GM19351 (cell line): ENCODE results near the gene ADRA1B.

Experiments
- ATAC-seq: cut with Tn5 transposase; IDR thresholded peaks from one replicate; pipeline ENCODE4 v1.9.1; 2021; ENCODE audit warnings: mild to moderate bottlenecking, moderate library complexity; ENCODE audit not compliant: unreplicated experiment

The ADRA1B gene

DNA sequence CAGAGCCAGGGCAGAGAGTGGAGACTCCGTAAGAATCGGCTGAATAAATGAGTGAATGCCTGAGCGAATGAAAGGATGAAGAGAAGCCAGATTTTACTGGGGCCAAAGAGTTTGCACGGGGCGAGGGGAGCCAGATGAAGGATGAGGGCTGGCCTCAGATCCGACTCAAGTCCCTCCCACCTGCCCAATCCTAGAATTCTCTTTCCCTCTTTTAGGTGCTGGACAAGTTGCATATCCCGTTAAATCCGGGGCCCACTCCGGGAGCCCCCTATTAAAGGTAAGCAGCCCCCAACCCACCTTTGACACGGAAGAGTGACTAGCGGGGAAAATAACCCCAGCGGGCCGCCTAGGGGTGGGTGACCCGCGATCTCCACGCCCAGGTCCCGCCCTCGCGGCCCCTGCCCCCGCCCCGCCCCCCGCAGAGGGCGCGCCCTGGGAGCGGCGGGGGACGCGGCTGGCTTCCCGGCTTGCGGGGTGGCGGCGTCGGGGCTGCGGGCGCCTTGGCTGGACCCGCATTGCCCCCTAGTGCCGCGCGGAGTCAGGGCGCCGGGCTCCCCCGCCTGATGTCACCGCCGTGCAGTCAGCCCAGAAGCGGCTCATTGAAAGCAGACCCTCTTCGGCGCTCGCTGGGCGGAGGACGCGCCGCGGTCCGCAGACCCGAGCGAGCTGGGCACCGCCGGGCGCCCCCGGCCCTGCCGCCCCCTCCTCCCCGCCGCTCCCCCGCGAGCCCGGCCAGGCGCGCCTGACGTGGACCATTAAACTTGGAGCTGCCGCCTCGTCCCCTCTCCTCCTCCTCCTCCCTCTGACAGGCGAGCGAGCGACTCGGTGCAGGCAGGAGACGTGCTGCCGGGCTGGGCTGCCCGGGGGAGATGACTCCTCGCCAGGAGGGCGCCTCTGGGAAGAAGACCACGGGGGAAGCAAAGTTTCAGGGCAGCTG lies at the start of gene ADRA1B:
Gene ADRA1B (plus strand): TSS at position 579 of the 937 bp plus-strand sequence. CDS start 424 bp downstream, outside the sequence.
- ATAC-seq, result peak; percentile 84

DNA sequence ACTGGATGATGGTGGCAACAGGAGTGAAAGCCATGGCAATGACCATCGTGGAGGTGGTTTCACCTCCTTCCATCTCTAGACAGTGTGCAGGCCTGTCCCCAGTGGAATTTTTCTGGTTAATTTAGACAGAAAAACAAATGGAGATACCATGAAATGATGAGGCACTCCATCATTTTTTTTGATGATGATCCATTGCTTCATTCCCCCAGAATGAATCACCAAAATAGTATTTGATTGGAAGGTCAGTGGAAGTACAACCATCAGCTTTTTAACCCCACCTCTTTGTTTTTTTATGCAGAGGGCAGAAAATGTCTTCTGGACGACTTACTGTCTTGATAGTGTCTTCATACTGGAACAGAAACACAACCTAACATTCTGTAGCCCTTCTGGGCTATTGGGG lies 42.6 kb upstream of the ADRA1B start:
- no peak for ATAC-seq

DNA sequence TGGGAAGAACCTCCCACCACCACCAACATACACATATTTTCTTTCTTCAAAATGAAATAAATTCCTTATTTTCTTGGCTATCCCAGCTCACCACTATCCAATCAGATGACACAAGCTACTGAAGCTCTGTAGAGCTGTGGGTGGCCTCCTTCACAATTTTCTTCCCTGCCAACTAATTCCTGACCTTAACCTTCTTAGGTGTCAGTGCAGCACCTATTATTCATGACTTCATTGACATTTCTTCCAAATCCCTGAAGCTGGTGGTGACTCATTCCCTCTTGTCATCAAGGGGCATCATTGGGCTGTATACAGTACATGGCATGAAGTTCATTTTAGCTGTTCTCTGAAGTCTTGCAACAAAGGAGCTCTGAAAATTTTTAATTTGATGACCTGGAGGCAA lies 42.0 kb upstream of the ADRA1B start:
- no peak for ATAC-seq

DNA sequence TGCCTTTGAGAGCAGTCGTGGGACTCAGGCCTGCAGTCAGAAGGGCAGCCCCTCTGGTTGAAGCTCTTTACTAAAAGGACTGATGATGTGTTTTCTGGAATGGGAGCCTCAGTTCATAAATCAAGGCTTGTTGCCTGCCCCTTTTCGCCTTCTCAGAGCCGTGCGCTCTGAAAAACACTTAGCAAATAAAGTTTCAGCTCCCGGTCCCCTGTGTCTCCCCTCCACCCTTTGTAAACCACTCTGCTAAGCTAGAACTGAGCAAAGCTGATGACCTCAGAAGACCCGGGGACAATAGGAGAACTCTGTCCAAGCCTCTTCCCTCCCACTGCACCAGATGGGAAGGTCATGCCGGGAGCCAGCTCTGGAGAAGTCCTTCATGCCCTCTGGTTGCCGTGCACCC lies 39.3 kb upstream of the ADRA1B start:
- no peak for ATAC-seq

DNA sequence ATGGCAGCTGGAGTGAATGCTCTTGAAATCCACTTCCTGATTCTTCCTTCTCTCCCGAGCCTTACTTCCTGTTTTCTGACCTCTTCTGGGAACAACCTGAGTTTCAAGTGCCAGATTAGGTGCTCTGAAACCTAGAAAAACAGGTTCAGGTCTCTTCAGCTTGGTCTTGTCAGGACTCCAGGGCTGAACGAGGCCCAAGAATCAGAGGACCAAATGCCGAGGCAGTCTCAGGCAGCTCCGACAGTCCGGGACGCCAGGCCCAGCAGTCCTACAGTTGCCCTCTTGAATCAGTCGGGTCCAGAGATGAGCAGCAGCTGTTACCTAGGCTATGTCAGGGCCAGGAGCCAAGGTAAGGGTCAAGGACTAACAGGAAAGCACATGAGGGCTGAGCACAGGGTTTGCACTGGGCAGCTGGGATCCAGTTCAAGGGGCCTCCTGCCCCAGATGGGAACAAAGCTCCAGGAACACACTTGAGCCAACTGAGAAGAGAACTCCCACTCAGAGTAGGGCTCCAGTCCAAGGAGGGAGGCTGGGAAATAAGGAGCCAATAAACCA lies 38.3 kb upstream of the ADRA1B start:
- no peak for ATAC-seq

DNA sequence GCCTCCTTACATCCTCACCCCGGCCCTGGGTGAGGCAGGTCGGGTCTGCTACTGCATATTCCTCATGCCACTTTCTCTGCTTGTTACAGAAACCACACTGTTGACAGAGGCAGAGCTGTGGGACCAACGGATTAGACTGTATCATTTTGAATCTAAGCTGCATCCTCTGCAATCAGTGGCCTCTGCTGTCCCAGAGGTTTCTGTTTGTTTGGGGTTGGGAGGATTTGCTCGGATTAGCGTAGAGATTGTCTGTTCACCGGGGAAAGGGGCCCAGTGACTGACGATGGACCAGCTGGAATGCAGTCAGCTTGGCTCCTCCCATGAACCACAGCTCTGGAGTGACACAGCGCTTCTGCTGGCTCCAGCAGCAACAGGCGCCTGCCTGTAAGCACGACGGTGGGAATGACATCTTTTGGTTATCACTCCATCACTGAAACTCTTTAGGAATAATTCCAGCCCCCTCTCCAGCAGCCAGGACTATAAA lies 37.3 kb upstream of the ADRA1B start:
- no peak for ATAC-seq

DNA sequence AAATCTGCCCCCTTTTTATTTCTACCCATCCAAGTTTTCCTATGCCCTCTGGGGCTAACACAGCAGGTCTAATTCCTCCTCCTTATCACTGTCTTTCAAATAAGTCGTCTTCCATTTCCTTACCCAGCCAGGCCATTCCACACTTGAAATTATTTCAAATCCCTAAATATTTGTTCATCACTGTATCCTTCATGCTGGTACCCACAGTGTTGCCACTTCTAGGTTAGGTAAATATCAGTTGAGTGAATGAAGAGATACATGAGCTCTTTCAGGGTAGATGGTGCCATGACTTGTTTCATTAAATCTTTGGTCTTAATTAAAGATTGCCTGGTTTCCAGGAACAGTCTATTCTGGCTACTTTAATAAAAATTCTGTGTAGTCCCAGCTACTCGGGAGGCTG lies 35.6 kb upstream of the ADRA1B start:
- ATAC-seq, result no peak

DNA sequence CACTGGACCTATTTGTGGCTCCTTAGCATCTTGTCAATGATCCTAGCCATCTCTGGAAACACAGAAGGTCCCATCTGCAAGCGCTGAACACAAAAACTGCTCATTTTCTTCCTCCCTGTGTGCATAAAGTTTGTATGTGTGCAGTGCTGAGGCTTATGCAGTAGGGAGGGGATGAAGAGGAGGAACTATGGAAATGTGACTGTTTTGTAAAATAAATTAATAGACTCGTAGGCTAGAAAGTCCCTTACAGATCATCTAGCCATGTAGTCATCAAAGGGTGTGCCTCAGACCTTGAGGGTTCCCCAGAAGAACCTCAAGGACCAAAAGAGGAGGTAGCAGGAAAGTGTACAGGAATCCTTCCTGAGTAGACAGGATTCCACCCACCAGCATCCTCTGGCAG lies 34.3 kb upstream of the ADRA1B start:
- no peak for ATAC-seq

DNA sequence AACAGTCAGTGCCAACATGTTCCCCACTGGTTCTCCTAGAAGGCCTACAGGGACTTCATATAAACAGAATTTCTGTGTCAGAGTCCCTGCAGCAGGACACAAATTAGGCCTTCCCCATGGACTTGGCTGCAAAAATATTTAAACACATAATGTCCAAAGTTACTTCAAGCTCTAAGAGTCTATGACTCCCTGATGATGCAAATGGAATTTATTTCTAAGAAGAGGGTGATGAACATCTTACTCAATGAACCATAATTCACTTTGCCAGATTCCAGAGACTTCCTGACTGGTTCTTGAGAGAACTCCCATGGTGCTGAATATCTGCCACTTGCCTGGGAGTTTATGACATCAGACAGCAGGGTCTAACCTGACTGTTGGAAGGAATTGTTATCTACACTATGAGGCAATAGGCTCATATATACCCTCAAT lies 32.7 kb upstream of the ADRA1B start:
- ATAC-seq, result no peak

DNA sequence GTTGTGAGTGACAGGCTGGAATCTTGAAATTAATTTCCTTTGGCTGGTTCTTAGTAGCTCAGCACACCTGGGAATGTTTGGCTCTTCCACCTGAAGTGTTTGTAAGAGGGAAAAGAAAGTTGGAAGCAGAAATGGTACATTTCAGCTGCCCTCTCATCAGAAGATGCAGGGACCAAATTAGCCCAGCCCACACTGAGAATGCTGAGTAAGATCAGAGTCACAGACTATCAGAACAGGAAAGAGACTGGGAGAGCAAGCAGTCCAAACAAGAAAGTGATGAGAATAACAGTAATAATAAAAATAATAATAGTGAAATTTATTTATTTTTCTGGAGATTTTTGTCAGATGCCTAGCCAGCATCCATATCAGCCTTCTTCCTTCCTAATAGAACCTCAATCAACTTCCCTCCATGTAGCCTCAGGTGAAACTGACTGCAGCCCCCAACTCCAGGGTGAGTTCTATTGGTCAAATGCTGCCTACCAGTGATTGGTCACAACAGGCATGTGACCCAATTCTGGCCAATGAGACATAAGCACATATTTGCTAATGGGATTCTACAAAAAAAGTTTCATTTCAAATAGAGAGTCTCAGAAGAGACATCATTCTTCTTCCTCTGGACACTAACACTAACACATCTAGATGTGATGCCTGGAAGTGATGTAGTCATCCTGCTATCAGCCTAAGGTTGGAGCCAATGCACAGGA lies 31.2 kb upstream of the ADRA1B start:
- ATAC-seq, result no peak

DNA sequence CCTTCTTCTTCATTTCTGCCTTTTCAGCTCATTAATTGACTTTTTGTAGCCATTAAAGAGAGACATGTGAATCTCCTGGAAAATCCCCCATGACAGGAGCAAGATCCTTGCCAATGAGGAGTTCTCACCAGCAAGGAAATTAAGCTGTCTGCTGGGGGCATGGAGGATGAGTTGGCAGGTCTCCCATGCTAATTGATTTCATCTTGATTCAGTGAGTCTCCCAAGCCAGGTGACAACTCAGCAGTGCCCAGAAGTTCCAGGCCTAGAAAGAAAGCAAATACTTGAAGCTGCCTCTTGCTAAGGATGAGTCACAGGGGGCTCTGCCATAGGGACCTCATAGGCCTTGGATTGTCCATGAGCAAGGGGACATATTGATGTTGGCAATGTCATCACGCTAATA lies 30.0 kb upstream of the ADRA1B start:
- ATAC-seq, result no peak

DNA sequence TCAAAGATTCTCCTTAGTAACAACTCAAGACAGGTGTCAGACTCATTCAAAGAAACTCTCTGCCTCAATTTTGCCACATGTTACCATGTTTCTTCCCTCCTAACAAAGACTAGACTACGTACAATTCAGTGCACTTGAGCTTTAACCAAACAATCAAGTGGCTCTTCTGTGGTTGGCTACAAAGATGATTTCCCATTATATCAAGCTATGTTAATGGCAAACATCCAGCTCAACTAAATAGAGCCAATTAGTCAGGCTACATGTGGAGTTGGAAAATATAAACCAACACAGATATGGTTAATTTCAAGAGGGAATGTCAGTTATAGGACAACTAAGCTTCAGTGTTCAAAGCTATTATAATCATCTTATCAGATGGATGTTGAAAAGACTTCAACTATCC lies 29.2 kb upstream of the ADRA1B start:
- no peak for ATAC-seq

DNA sequence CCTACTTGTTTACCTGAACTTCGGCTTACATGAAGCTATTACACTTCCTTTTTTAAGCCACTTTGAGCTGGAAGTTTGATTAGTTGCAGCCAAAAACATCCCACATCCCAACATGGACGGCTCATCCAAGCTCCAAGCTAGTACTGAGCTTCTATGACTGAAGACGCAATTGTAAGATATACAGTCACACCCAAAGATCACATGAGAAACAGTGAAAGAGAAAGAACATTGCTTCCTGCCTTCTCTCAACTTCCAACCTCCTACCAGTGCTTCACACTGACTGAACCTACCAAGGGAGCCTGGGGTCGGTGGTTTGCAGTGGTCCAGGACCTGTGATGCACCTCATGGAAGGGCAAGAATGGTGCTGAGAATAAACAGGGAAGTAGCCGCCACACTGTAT lies 27.4 kb upstream of the ADRA1B start:
- no peak for ATAC-seq

DNA sequence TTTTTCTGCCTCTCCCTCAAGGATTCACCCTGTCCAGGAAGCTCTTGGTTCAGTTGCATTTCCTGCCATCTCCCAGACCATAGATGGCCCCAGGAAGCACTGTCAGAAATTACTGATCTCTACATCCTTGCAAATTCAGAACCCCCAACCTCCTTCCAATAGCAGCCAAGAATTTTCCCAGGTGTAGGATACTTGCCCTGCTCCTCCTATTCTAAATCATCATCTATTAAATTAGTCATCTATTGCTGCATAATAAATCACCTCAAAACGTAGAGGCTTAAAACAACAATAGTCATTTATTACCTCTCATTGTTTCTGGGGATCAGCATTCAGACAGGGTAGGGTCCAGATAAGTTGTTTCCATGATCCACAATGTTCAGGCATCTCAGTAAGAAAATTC lies 26.1 kb upstream of the ADRA1B start:
- ATAC-seq, result no peak

DNA sequence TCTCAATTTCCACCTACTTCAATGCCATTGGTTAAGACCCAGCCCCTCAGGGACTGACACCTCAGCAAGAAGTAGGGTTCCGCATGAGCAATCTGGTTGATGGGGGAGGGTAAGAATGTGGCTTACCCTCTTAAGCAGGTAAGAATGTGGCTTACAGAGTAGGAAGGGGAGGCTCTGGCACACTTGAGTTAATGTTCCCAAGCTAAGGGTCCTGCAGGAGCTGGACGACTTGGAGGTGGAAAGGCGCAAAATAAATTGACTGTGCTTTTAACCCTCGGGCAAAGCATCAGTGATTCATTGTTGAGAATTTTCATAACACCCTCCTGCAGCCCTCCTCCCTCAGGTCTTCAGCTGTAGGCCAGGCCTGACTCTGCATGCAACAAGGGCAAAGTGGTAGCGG lies 24.9 kb upstream of the ADRA1B start:
- ATAC-seq, result no peak

DNA sequence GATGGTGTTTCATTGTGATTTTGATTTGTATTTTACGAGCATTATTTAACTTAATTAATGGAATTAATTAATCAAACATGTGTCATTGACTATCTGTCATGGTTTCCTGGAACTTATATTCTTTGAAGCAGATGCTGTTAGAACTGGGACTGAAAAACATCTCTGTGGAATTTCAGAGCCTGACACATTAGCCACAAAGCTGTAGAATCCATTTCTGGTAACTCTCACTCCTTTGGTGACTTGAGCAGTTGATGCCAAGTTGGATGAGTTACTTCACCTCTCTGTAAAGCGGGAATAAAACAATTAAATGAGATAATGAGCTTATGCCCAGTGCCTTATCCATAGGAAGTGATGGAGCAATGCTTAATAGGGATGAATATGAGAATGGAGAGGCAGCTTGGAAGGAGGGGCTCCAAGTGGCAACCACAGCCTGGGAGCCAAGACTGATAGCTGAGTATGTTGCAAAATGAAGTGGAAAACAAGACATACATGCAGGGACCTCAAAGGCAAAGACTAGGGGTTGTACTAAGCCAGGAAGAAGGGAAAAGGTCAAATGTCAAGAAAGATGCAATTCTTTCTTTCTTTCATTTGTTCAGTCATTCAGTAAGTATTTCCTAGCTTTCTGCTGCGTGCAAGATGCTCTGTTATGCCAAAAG lies 23.1 kb upstream of the ADRA1B start:
- no peak for ATAC-seq

DNA sequence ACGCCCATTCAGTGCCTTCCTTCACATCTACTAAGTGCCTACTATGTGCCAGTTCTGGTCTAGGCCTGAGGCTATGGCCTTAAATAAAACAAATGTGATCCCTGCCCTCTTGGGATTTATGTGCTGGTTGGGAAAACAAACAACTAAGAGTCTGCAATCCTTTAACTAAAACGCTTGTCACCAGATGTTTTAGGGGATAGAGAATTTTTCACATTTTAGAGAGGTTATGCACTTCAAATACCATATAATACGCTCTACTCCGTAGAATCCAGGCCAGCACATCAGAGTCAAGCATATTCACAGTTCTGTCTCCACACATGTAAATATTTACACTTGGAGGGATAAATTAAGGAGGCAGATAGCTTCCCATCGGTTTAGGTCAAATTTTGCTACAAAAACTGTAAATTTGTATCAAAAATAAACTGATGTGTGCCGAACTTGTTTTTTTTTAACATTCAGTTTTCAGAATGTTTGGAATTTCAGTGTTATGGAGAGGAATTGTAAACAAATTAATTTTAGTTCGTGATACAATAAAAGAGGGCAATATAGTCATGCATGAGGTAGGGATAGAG lies 22.0 kb upstream of the ADRA1B start:
- ATAC-seq, result no peak

DNA sequence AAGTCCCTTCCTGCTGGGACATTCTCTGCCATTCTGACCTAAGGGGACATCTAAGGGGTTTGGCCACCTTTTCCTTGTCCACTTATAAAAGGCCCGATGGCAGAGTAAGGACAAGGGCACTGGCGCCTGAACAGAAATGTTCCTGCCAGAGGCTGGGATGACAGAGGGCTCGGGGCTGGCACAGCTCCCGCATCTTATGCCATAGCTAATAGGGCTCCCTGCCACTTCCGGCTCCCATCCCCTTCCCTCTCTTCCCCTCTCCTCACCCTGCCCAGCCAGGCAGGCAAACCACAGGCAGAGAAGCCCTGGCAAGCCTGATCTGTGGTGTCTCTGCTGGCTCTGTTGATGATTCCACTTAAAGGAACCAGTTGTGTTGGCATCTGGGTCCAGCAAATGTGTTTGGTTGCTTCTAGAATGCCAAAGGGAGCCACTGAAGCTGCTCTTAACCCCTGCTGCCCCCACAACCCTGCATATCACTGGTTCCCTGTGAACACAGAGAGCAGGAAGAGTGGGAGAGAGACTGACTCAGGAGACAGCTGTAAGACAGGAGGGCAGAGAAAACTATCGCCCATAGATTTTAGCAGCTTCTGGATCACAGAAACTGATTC lies 18.4 kb upstream of the ADRA1B start:
- ATAC-seq, result no peak

DNA sequence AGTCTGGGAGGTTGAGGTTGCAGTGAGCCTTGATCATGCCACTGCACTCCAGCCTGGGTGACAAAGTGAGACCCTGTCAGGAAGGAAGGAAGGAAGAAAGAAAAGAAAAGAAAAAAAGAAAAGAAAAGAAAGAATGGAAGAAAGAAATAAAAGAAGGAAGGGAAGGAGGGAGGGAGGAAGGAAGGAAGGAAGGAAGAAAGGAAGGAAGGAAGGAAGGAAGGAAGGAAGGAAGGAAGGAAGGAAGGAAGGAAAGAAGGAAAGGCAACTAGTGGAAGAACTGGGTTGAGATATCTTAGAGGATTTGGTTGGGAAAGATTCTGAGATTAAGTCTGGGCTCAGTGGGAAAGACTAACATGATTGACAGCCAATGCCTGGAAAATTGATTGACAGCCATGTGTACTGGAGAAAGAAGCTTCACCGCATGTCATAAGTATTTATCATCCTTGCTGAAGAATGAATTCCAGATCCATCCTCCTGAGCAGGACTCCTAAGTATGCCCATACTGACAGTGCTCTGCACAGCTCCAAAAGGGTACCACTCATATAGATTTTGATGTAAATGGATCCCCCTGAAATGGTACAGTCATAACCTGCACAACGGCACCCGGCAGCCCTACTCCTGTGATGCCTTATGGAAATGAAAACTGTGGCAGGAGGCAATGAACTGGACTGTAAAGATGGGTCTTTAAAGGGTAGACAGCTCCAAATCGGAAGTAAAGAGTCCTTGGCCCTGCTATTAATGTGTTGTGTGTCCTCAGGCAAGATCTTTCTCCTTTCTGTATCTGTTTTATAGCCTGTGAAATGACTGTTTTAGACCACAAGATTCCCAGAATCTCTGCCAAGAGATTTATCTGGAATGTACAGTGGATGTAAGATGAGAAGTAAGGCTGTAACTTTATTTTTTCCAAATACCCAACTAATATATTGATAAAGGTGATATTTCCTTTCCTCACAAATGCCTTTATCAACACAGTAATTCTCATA lies 16.9 kb upstream of the ADRA1B start:
- ATAC-seq, result no peak
